HG02870 (cell line): ENCODE data around the gene C5orf46.
"Not testable (repeated sequence)": the region's sequence is repeated elsewhere in the genome, so short reads cannot be mapped to it uniquely, and the experiment has no call there.

Experiments
- ATAC-seq: cut with Tn5 transposase; IDR thresholded peaks from one replicate; pipeline ENCODE4 v1.9.1; 2021; ENCODE audit warnings: mild to moderate bottlenecking, moderate library complexity; ENCODE audit not compliant: unreplicated experiment

The C5orf46 gene

DNA sequence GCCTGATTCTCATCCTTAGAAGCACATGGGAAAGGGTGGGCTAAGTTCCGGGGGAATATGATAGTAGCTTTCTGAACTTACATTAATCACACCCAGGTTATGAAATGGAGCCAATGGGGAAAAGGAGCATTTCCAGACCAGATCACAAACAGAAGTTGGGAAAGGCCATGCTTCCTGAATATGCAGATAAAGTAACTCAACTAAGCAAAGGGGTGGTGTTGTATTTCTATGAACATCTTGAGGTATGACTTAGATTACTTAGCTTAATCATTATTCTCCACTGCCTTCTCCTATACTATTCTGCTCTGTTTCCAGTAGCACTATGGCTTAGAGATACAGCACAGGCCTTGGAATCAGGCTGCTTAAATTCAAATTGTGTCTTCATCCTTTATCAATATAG lies 10.5 kb downstream of the C5orf46 start:
- ATAC-seq: no peak

- no peak for ATAC-seq
Observed at GRCh38 chr5:147893820-147894219, 12.5 kb downstream of the C5orf46 start.

DNA sequence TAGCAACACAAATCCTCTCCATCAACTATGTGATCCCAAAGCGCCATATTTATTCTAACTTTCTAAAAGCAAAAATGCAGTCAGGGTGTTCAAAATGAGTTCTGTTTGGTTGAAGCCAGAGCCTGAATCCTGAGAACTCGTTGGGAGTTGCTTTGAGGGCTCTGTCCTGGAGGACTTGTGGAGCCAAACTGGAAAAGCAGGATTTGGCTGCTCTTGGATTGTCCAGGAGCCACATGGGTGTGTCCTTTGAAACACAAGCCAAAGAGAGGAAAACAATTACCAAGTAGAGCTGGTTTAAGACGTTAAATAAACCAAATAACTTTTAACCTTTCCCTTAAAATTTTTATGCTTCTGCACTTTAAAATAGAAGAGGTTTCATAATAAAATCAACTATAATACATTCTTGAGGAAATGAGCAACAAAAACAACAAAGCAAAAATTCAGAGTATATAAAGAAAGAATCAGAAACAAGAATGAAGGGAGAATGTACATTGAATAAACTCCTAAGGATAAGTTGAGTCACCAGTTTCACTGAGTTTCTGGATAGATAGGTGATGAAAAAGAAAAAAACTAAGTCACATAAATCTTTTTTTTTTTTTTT lies 13.5 kb downstream of the C5orf46 start:
- ATAC-seq: no peak

DNA sequence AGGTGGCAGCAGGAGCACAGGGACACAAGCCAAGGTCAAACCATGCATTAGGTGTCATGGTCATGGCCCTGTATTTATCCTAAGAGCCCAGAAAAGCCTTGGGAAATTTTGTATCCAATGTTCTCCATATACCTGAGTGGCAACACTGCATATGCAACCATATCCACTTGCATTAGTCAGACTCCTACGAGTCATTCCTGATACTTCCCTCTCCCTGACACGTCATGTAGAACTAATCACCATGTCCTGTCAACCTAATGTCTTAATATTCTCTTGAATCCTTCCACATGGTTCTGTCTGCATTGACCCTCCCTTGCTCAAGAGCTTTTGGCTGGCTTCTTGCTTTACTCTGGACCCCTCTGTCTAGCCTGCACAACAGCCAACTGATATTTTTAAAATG lies 18.4 kb downstream of the C5orf46 start:
- ATAC-seq: no peak

- no peak for ATAC-seq
Observed at GRCh38 chr5:147887026-147887627, 19.2 kb downstream of the C5orf46 start.

DNA sequence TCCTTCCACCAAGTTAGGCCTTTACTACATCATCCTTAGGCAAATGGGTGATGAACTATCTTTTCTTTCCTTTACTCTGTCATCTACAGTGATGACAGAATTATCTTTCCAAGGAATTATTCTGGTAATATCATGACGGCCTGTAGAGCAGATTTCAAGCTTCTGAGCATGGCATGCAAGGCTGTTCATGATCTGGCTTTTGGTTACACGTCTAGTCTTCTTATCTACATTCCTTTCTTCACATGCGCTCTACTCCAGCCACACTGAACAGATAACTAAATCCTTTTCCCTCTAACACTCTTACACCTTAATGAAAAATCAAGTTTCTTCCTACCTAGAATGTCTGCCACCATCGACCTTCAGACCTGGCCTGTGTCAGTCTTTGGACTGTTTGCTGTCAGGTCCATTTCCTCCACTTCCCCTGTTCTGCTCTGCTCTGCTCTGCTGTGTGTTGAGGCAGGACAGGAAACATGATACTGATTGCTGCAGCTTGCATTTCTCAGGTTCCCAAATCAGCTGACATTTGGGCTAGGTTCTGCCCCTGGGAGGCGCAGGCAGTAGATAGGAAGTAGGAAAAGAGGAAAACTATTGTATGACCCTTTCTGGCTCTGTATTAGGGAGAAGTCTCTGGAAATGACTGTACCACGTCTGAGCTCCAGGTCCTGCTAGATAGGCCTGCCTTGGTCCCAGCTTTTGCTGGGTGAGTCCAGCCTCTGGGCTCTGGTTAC lies 23.6 kb downstream of the C5orf46 start:
- no peak for ATAC-seq

- ATAC-seq: no peak
Observed at GRCh38 chr5:147880487-147880886, 25.9 kb downstream of the C5orf46 start.

GRCh38 chr5:147879784-147880183 lies 26.6 kb downstream of the C5orf46 start:
- no peak for ATAC-seq

GRCh38 chr5:147878066-147878759 lies 28.1 kb downstream of the C5orf46 start, which contains the start of gene SCGB3A2:
Gene SCGB3A2 (plus strand): TSS chr5:147878711. CDS start chr5:147878804, 93 bp downstream.
- ATAC-seq: no peak

DNA sequence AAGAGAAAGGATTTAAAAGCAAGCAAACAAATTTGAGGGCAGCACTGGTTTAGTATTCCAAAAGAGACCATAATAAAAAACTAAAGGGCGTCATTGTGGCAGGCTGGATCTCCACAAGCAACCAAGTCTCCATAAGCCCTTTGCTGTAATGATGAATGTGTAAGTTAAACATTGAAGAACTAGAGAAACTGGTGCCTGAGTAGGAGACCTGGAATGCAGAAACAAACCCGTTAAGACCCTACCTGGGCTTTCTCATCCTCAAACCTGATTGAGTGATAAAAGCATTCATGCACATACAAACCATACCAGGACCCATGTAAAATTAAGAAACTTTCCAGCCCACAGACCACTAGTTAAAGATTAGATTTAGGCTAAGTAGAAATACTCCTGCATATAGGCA lies 29.7 kb downstream of the C5orf46 start:
- no peak for ATAC-seq

DNA sequence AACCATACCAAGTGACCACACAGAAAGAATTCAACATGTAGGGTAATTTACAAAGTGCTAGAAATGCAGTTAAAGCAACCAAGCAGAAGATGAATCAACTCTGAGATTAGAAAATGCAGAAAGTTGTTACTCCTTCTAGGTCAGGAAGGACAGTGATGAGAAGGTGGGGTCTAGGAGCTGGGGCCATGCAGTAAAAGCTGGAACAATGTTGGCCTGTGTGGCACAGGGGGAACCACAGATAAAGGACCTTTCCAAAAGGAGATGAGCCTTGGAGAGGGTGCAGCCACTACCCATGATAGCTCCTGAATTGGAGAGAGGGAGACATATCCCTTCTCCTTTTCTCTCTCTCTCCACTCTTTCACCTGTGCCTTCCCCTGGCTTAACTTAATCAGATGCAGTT lies 30.2 kb downstream of the C5orf46 start:
- ATAC-seq: no peak

DNA sequence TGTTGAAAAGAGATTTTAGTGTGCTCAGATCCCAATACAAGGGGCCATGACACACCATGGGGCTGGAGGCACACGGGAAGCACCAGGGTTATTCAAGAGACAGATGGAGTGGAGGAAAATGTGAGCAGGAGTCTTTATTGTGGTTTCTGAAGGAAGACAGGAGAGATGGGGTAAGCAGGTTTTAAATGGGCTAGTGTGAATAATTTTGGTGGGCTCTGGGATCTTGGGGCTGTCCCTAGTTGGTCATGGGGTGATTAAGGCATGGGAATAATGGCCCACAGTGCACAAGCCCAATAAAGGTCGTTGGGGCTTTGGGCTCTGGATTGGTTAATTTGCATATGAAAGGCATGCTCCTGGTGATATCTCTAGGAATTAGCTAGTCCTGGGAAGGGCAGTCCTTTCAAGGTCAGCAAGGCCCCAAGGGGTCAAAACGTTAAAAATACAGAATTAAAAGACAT lies 31.4 kb downstream of the C5orf46 start:
- no peak for ATAC-seq

DNA sequence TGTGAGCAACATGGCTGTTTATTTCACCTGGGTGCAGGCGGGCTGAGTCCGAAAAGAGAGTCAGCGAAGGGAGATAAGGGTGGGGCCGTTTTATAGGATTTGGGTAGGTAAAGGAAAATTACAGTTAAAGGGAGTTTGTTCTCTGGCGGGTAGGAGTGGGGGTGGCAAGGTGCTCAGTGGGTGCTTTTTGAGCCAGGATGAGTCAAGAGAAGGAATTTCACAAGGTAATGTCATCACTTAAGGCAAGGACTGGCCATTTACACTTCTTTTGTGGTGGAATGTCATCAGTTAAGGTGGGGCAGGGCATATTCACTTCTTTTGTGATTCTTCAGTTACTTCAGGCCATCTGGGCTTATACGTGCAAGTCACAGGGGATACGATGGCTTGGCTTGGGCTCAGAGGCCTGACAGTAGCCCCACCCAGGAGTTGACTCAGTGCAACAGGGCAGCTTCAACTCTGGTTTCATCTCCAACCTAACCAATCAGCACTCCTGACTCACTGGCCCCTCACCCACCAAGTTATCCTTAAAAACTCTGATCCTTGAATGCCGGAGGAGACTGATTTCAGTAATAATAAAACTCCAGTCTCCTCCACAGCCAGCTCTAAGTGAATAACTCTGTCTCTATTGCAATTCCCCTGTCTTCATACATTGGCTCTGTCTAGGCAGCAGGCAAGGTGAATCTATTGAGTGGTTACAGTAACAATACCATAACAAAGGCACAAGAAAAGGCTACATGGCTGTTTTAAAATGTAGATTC lies 32.0 kb downstream of the C5orf46 start:
- ATAC-seq: not testable (repeated sequence)

- not testable (repeated sequence) for ATAC-seq
Observed at GRCh38 chr5:147872744-147873435, 33.4 kb downstream of the C5orf46 start.

DNA sequence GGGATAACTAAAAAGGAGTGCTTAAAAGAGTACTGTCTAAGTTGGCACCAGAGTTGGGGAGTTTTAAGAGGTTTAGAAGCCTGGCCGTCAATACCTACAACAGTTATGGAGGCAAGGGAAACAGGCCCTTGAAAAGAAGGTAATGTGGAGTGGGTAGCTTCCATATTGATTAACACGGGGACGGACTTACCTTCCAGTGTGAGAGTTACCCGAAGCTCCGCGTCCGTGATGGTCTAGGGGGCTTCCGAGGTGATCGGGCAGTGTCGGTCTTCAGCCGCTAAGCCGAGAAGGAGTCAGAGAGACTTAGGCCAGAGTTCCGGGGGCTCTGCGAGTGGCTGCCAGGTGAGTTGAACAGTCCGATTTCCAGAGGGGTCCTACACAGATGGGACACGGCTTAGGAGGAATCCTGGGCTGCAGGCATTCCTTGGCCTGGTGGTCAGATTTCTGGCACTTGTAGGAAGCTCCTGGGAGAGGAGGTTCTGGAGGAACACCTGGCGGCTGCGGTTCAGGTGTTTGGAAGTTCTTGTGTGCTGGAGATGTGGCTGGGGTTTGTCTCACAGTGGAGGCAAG lies 34.3 kb downstream of the C5orf46 start:
- not testable (repeated sequence) for ATAC-seq

DNA sequence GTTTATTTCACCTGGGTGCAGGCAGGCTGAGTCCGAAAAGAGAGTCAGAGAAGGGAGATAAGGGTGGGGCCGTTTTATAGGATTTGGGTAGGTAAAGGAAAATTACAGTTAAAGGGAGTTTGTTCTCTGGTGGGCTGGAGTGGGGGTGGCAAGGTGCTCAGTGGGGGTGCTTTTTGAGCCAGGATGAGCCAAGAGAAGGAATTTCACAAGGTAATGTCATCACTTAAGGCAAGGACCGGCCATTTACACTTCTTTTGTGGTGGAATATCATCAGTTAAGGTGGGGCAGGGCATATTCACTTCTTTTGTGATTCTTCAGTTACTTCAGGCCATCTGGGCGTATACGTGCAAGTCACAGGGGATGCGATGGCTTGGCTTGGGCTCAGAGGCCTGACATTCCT lies 36.4 kb downstream of the C5orf46 start:
- not testable (repeated sequence) for ATAC-seq

DNA sequence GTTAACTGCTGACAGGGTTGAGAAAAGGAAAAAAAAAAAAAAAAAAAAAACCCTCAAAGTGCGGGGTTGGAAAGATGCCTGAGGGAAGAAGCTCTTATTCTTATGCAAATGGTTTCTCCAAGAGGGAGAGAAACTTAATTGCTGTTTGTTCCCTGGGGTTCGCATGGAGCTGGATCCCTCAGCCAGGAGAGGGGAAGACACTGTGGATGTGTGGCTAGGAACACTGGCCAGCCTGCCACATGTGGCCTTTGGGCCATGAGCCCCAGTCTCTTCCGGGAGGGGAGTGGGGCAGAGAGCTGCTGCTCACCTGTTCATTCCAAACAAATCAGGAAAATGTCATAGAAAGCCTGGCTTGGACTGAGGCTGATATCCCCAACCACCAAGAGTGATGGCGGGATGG lies 37.2 kb downstream of the C5orf46 start:
- ATAC-seq: no peak

DNA sequence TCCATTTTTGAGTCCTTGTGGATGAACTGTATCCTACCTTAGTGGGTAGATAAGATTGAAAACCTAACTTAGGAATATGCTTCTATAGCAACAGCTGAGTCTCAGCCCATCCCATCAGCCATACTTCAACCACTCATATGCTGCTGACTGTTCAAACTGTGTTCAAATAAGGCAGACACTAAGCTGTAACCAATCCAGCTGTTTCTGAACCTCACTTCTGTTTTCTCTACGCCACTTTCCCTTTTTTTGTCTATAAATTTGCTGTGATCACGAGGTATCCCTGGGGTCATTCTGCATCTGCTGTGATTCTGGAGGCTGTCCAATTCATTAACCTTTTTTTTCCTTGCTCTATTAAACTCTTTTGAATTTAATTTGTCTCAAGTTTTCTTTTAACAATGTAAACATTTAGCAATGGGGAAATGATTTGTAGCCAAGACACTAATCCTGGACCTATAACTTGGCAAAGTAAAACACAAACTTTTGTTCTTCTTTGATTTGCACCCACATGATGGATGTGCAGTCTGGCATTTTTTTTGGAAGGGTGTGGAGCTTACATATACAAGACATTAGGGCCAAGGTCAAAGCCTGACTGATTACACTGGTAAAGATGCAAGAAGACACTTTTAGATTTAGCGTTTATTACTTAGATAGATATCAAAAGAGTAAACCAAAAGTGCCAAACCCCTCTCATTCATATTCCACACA lies 42.7 kb downstream of the C5orf46 start:
- no peak for ATAC-seq

GRCh38 chr5:147860641-147861025 lies 45.7 kb downstream of the C5orf46 start:
- ATAC-seq: no peak
